WTC11 (cell line): ENCODE results near the gene GOLGA8N. TPM values are rescaled to one million over a fixed set of nuclear protein-coding genes. Genes with fewer than 3 reads are reported as not detected.

ENCODE experiments used
- ATAC-seq: fragments of 200-7000 bp; cut with Tn5 transposase; 2 replicates; pipeline ENCODE4 v1.10.0; 2021; ENCODE audit warnings: mild to moderate bottlenecking, moderate library complexity
- CTCF ChIA-PET: fragments of 300-600 bp; sonication (Branson Sonifier 250); formaldehyde crosslinking; loops from one replicate; lab custom pipeline; 2021; ENCODE audit warnings: antibody characterized with exemption; lab: Charles Lee
- POLR2A ChIA-PET: fragments of 350-600 bp; sonication (Branson Sonifier 250); formaldehyde crosslinking; loops from one replicate; lab custom pipeline; 2021; ENCODE audit warnings: antibody characterized with exemption; lab: Charles Lee
- DNase-seq: peaks from one replicate; pipeline ENCODE4 v3.0.0; 2021; ENCODE audit warnings: low spot score
- H3K27ac Mint-ChIP-seq: 2 replicates; pipeline ENCODE4 v1.8.0; 2021; ENCODE audit warnings: mixed read lengths
- H3K27me3 Mint-ChIP-seq: 2 replicates; pipeline ENCODE4 v1.8.0; 2021; ENCODE audit warnings: low read depth, mild to moderate bottlenecking, moderate library complexity, mixed read lengths
- H3K36me3 Mint-ChIP-seq: 2 replicates; pipeline ENCODE4 v1.8.0; 2021; ENCODE audit warnings: mixed read lengths
- H3K4me1 Mint-ChIP-seq: 2 replicates; pipeline ENCODE4 v1.8.0; 2022; ENCODE audit warnings: mixed read lengths
- H3K4me3 Mint-ChIP-seq: 2 replicates; pipeline ENCODE4 v1.8.0; 2021; ENCODE audit warnings: mild to moderate bottlenecking, moderate library complexity, mixed read lengths
- H3K9me3 Mint-ChIP-seq: 2 replicates; pipeline ENCODE4 v1.8.0; 2021; ENCODE audit warnings: mixed read lengths
- ARID4B ChIP-seq: sonication (generic); formaldehyde crosslinking; IDR thresholded peaks from 2 replicates; pipeline ENCODE4 v1.8.0; 2023; ENCODE audit warnings: missing genetic modification reagents, mild to moderate bottlenecking, borderline replicate concordance
- ATF6 ChIP-seq: sonication (generic); formaldehyde crosslinking; IDR thresholded peaks from 2 replicates; pipeline ENCODE4 v1.8.1; 2023; ENCODE audit warnings: mild to moderate bottlenecking, missing genetic modification reagents
- ESRRA ChIP-seq: sonication (generic); formaldehyde crosslinking; IDR thresholded peaks from 2 replicates; pipeline ENCODE4 v1.8.1; 2022; ENCODE audit warnings: mild to moderate bottlenecking, missing genetic modification reagents, borderline replicate concordance
- ETV6 ChIP-seq: sonication (generic); formaldehyde crosslinking; IDR thresholded peaks from 2 replicates; pipeline ENCODE4 v1.8.1; 2022; ENCODE audit warnings: mild to moderate bottlenecking, missing genetic modification reagents
- NR3C1 ChIP-seq: sonication (generic); formaldehyde crosslinking; conservative IDR thresholded peaks from 2 replicates; pipeline ENCODE4 v1.8.1; 2023; ENCODE audit warnings: low read depth, mild to moderate bottlenecking, missing genetic modification reagents
- PRDM15 ChIP-seq: sonication (generic); formaldehyde crosslinking; IDR thresholded peaks from 2 replicates; pipeline ENCODE4 v1.8.0; 2022; ENCODE audit warnings: missing genetic modification reagents
- ZBTB43 ChIP-seq: sonication (generic); formaldehyde crosslinking; IDR thresholded peaks from 2 replicates; pipeline ENCODE4 v1.8.1; 2023; ENCODE audit warnings: mild to moderate bottlenecking, missing genetic modification reagents
- total RNA-seq: library from RNA; stranded (reverse); gene quantifications from 3 replicates; pipeline ENCODE4 v1.2.3, GENCODE V29; 2021

The GOLGA8N gene
- total RNA-seq, 1 experiment from 2014 or later = 1.1 TPM

- ChIA-PET CTCF (interaction anchor here (1.7 to 2.9 kb wide), 2 partner anchors 280 to 337 kb away, joined by 5 to 11 read pairs; no protein-coding TSS in a partner anchor), POLR2A (interaction anchor here (0.5 kb wide), 1 partner anchor 557 kb away, joined by 4 read pairs; no protein-coding TSS in a partner anchor)
- TF ChIP-seq PRDM15 (CRISPR knock-in tag) (no peak), ESRRA (CRISPR knock-in tag) (no peak)
- H3K4me1 Mint-ChIP-seq = peaks cover 24% of the 10 kb centered on the region
- no peak overlapping the region for H3K27ac Mint-ChIP-seq
- no peak overlapping the region for H3K4me3 Mint-ChIP-seq
- H3K27me3 Mint-ChIP-seq = no peaks in the 10 kb centered on the region
- peaks cover 4% of the 10 kb centered on the region; the same call in 1 of the 2 replicates for H3K36me3 Mint-ChIP-seq
- ATAC-seq (no peak), DNase-seq (no peak)
- no peaks in the 10 kb centered on the region for H3K9me3 Mint-ChIP-seq
Observed at GRCh38 chr15:32656091-32656490, 62.8 kb downstream of the GOLGA8N start.

DNA sequence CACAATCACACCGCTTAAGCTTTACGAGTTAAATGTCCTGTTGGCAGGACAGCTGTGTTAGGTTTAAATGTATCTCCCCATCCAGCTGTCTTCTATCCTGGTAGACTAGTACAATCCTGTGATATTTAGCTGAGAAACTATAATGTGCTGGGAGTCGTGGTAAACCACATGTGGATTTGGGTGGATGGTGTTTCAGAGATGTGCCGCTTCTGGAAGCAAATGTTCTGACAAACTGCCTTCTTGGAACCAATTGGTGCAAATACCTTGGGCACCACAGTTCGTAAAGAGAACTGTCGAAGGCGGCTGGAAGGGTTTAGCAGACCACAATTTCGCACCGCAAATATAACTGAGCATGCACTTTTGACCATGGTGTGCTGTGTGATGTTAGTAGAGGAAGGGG, 63.2 kb downstream of the GOLGA8N start:
- H3K4me3 Mint-ChIP-seq = no peak overlapping the region
- TF ChIP-seq ATF6 = no peak
- TF ChIP-seq ARID4B (CRISPR knock-in tag) = no peak
- no peak for TF ChIP-seq ZBTB43 (CRISPR knock-in tag)
- no peak for TF ChIP-seq NR3C1 (CRISPR knock-in tag)
- no peak for TF ChIP-seq ESRRA (CRISPR knock-in tag)
- no peak for TF ChIP-seq ETV6
- POLR2A ChIA-PET = interaction anchor here (0.5 kb wide), 1 partner anchor 557 kb away, joined by 4 read pairs; no protein-coding TSS in a partner anchor
- no peaks in the 10 kb centered on the region for H3K27me3 Mint-ChIP-seq
- no peaks in the 10 kb centered on the region for H3K9me3 Mint-ChIP-seq
- H3K27ac Mint-ChIP-seq = no peak overlapping the region
- H3K36me3 Mint-ChIP-seq = peaks cover 4% of the 10 kb centered on the region; the same call in 1 of the 2 replicates
- ATAC-seq (no peak), DNase-seq (no peak)
- CTCF ChIA-PET = interaction anchor here (2.9 kb wide), 1 partner anchor 337 kb away, joined by 11 read pairs; no protein-coding TSS in a partner anchor
- H3K4me1 Mint-ChIP-seq = peaks cover 22% of the 10 kb centered on the region

Other genes with a start within 250 kb of the GOLGA8N start
- 1.1 to 1.5 TPM (median 1.2 TPM) in 3 replicates for gene GOLGA8K, start 190.2 kb upstream of the GOLGA8N start, total RNA-seq
- gene GOLGA8O, start 137.8 kb upstream of the GOLGA8N start, total RNA-seq = not detected in 3 replicates
- 76.8 to 93.0 TPM (median 81.5 TPM) in 3 replicates for gene ARHGAP11A, start 22.0 kb downstream of the GOLGA8N start, total RNA-seq
- 14.2 to 28.7 TPM (median 27.2 TPM) in 3 replicates for gene SCG5, start 48.3 kb downstream of the GOLGA8N start, total RNA-seq
- 0.59 to 1.4 TPM (median 0.71 TPM) in 3 replicates for gene GREM1, start 124.5 kb downstream of the GOLGA8N start, total RNA-seq